IMR-90 (cell line): ENCODE results near the gene FTO.

Source experiments
- BHLHE40 ChIP-seq: fragments of 150-350 bp; IDR thresholded peaks from 2 replicates; pipeline ENCODE4 v1.6.1; 2016; ENCODE audit warnings: mild to moderate bottlenecking, low read depth, low read length
- CEBPB ChIP-seq: IDR thresholded peaks from 2 replicates; pipeline ENCODE4 v1.6.1; 2012; ENCODE audit warnings: low read depth, low read length, improper control_type of control experiment
- CHD1 ChIP-seq: IDR thresholded peaks from 2 replicates; pipeline ENCODE4 v1.6.1; 2012; ENCODE audit warnings: low read depth, low read length, improper control_type of control experiment
- CTCF ChIP-seq: conservative IDR thresholded peaks from 2 replicates; pipeline ENCODE4 v1.5.1; 2012; ENCODE audit warnings: mild to moderate bottlenecking, low read depth, low read length, improper control_type of control experiment
- MAFK ChIP-seq: IDR thresholded peaks from 2 replicates; pipeline ENCODE4 v1.6.1; 2012; ENCODE audit warnings: low read depth, low read length, improper control_type of control experiment
- POLR2A ChIP-seq: IDR thresholded peaks from 2 replicates; pipeline ENCODE4 v1.6.1; 2012; ENCODE audit warnings: mild to moderate bottlenecking, low read depth, low read length
- RAD21 ChIP-seq: IDR thresholded peaks from 2 replicates; pipeline ENCODE4 v1.6.1; 2012; ENCODE audit warnings: low read length, improper control_type of control experiment
- SMC3 ChIP-seq: fragments of 150-350 bp; IDR thresholded peaks from 2 replicates; pipeline ENCODE4 v1.6.1; 2016; ENCODE audit warnings: low read depth, mild to moderate bottlenecking, antibody characterized with exemption, low read length, moderate library complexity
- USF2 ChIP-seq: fragments of 150-350 bp; IDR thresholded peaks from 2 replicates; pipeline ENCODE4 v1.6.1; 2017; ENCODE audit warnings: mild to moderate bottlenecking, antibody characterized with exemption, low read length, low read depth

- TF ChIP-seq CTCF (no peak), POLR2A (no peak), CEBPB (no peak), RAD21 (no peak), SMC3 (no peak), CHD1 (no peak), BHLHE40 (no peak), USF2 (no peak), MAFK (no peak)
Measured at GRCh38 chr16:53826658-53827057, 122.7 kb downstream of the FTO start.
